GM21360 (cell line): Measurements from ENCODE around the gene QRICH2.
"Not testable (repeated sequence)": the region's sequence is repeated elsewhere in the genome, so short reads cannot be mapped to it uniquely, and the experiment has no call there.

Source experiments
- ATAC-seq: cut with Tn5 transposase; IDR thresholded peaks from one replicate; pipeline ENCODE4 v1.9.1; 2021; ENCODE audit warnings: mild to moderate bottlenecking, moderate library complexity; ENCODE audit not compliant: unreplicated experiment

The QRICH2 gene

GRCh38 chr17:76327696-76328095 is 19.6 kb upstream of the QRICH2 start:
- ATAC-seq = no peak

- no peak for ATAC-seq
Measured at GRCh38 chr17:76326306-76326705, 18.2 kb upstream of the QRICH2 start.

- ATAC-seq = no peak
Measured at GRCh38 chr17:76318586-76318985, 10.5 kb upstream of the QRICH2 start.

- no peak for ATAC-seq
Measured at GRCh38 chr17:76317535-76317934, 9.5 kb upstream of the QRICH2 start.

GRCh38 chr17:76314392-76315227 is 6.5 kb upstream of the QRICH2 start:
- ATAC-seq = no peak

- no peak for ATAC-seq
Measured at GRCh38 chr17:76312735-76313134, 4.7 kb upstream of the QRICH2 start.

- ATAC-seq = no peak
Measured at GRCh38 chr17:76309461-76309860, 1.4 kb upstream of the QRICH2 start.

GRCh38 chr17:76307299-76307965 is 644 bp downstream of the QRICH2 start:
- no peak for ATAC-seq

GRCh38 chr17:76305135-76305454 is 3.0 kb downstream of the QRICH2 start:
- ATAC-seq = not testable (repeated sequence)

GRCh38 chr17:76304226-76305134 is 3.6 kb downstream of the QRICH2 start:
- no peak for ATAC-seq

- ATAC-seq = no peak
Measured at GRCh38 chr17:76297436-76297835, 10.6 kb downstream of the QRICH2 start.

GRCh38 chr17:76296889-76297288 is 11.2 kb downstream of the QRICH2 start:
- no peak for ATAC-seq

GRCh38 chr17:76296186-76296585 is 11.9 kb downstream of the QRICH2 start:
- ATAC-seq = no peak

- ATAC-seq = no peak
Measured at GRCh38 chr17:76293106-76293505, 15.0 kb downstream of the QRICH2 start.

- no peak for ATAC-seq
Measured at GRCh38 chr17:76292567-76292966, 15.5 kb downstream of the QRICH2 start.

- no peak for ATAC-seq
Measured at GRCh38 chr17:76281573-76282371, 26.3 kb downstream of the QRICH2 start.

- no peak for ATAC-seq
Measured at GRCh38 chr17:76280650-76281049, 27.4 kb downstream of the QRICH2 start.

GRCh38 chr17:76279742-76280287 is 28.3 kb downstream of the QRICH2 start:
- no peak for ATAC-seq

- ATAC-seq = no peak
Measured at GRCh38 chr17:76278952-76279741, 28.9 kb downstream of the QRICH2 start.
